ENCODE data around the gene OR2AT4.
A peak's percentile ranks its signal among the peaks of the same experiment; 100 is the strongest.

The OR2AT4 gene

GRCh38 chr11:75141166-75141565 lies 44.5 kb upstream of the OR2AT4 start:
- Histone ChIP-seq H3K4me1 (ENCODE audit: control extremely low read depth in 1 of 4, control insufficient read depth in 4 of 4, insufficient read depth in 4 of 4, low read length in 3 of 4) (peaks cover 4 to 23% (median 17%) of the 10 kb centered on the region in 4 experiments), H3K36me3 (ENCODE audit: control insufficient read depth in 4 of 4, insufficient read depth in 4 of 4, low read length in 3 of 4) (no peaks in the 10 kb centered on the region), H3K27me3 (replicated peaks in 2 of 5; ENCODE audit: control insufficient read depth in 4 of 5, insufficient read depth in 5 of 5, low read length in 4 of 5) (peaks cover 0 to 5% (median 0%) of the 10 kb centered on the region in 5 experiments), H3K9me3 (ENCODE audit: control extremely low read depth in 1 of 5, control insufficient read depth in 4 of 5, insufficient read depth in 2 of 5, low read depth in 1 of 5, low read length in 4 of 5) (no peaks in the 10 kb centered on the region), H3K4me3 (ENCODE audit: control insufficient read depth in 1 of 7, extremely low read depth in 1 of 7, insufficient read depth in 4 of 7, low read depth in 2 of 7, low read length in 6 of 7) (no peak overlapping the region), H3K27ac (ENCODE audit: insufficient read depth in 1 of 2, low read depth in 1 of 2, low read length in 2 of 2, poor library complexity in 1 of 2, severe bottlenecking in 2 of 2) (no peak overlapping the region)
- ChIA-PET POLR2A (no interaction called here), CTCF (interaction anchor here (0.7 to 11.3 kb wide), 24 partner anchors 8 to 134 kb away, joined by 3 to 309 read pairs (median 6); partner anchors contain the start of genes SLCO2B1 and TPBGL)
- WGBS (ENCODE audit: insufficient coverage): 69% methylated on average over 6 of the region's 6 CpGs
- no peak for DNase-seq

- H3K4me3 ChIP-seq (ENCODE audit: control insufficient read depth in 1 of 7, extremely low read depth in 1 of 7, insufficient read depth in 4 of 7, low read depth in 2 of 7, low read length in 6 of 7): no peak overlapping the region
- no peaks in the 10 kb centered on the region for H3K36me3 ChIP-seq (ENCODE audit: control insufficient read depth in 4 of 4, insufficient read depth in 4 of 4, low read length in 3 of 4)
- H3K27ac ChIP-seq (ENCODE audit: insufficient read depth in 1 of 2, low read depth in 1 of 2, low read length in 2 of 2, poor library complexity in 1 of 2, severe bottlenecking in 2 of 2): no peak overlapping the region
- POLR2A ChIA-PET: no interaction called here
- peak; percentile 43 to 67 (median 63) for DNase-seq
- peaks cover 4 to 23% (median 17%) of the 10 kb centered on the region in 4 experiments for H3K4me1 ChIP-seq (ENCODE audit: control extremely low read depth in 1 of 4, control insufficient read depth in 4 of 4, insufficient read depth in 4 of 4, low read length in 3 of 4)
- H3K9me3 ChIP-seq (ENCODE audit: control extremely low read depth in 1 of 5, control insufficient read depth in 4 of 5, insufficient read depth in 2 of 5, low read depth in 1 of 5, low read length in 4 of 5): no peaks in the 10 kb centered on the region
- H3K27me3 ChIP-seq (replicated peaks in 2 of 5; ENCODE audit: control insufficient read depth in 4 of 5, insufficient read depth in 5 of 5, low read length in 4 of 5): peaks cover 0 to 5% (median 0%) of the 10 kb centered on the region in 5 experiments
- CTCF ChIA-PET: interaction anchor here (0.7 to 11.3 kb wide), 31 partner anchors 9 to 213 kb away, joined by 3 to 309 read pairs (median 5); partner anchors contain the start of genes SLCO2B1 and TPBGL
- WGBS (ENCODE audit: insufficient coverage): 29% methylated on average over 13 of the region's 22 CpGs
Measured at GRCh38 chr11:75140269-75141138, 43.8 kb upstream of the OR2AT4 start.

DNA sequence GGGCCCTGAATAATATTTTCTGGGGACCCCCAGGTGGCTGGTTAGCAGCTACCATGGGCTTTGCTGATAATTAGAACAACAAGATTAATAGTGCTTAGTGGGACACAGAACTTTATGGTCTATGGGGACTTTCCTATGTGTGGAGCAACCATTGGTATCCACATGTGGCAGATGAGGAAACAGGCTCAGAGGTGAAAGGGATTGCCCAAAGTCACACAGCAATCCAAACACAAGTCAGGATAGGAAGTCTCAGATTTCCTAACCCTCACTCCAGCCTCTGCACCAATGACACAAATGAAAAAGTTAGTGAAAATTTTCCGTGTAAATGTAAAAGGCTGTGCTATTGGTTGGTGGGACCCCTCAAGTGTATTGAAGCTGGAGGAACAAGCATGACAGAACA lies 39.0 kb upstream of the OR2AT4 start:
- no peaks in the 10 kb centered on the region for H3K36me3 ChIP-seq (ENCODE audit: control insufficient read depth in 4 of 4, insufficient read depth in 4 of 4, low read length in 3 of 4)
- H3K27ac ChIP-seq (ENCODE audit: insufficient read depth in 1 of 2, low read depth in 1 of 2, low read length in 2 of 2, poor library complexity in 1 of 2, severe bottlenecking in 2 of 2): no peak overlapping the region
- no peak overlapping the region for H3K4me3 ChIP-seq (ENCODE audit: control insufficient read depth in 1 of 7, extremely low read depth in 1 of 7, insufficient read depth in 4 of 7, low read depth in 2 of 7, low read length in 6 of 7)
- ChIA-PET CTCF (interaction anchor here (1.3 to 2.1 kb wide), 2 partner anchors 9 to 11 kb away, joined by 4 to 8 read pairs; no protein-coding TSS in a partner anchor), POLR2A (no interaction called here)
- no peaks in the 10 kb centered on the region for H3K4me1 ChIP-seq (ENCODE audit: control extremely low read depth in 1 of 4, control insufficient read depth in 4 of 4, insufficient read depth in 4 of 4, low read length in 3 of 4)
- peaks cover 0 to 9% (median 0%) of the 10 kb centered on the region in 5 experiments for H3K27me3 ChIP-seq (replicated peaks in 2 of 5; ENCODE audit: control insufficient read depth in 4 of 5, insufficient read depth in 5 of 5, low read length in 4 of 5)
- WGBS (ENCODE audit: insufficient coverage): no CpG with 5 or more reads among the region's 1 CpG
- H3K9me3 ChIP-seq (ENCODE audit: control extremely low read depth in 1 of 5, control insufficient read depth in 4 of 5, insufficient read depth in 2 of 5, low read depth in 1 of 5, low read length in 4 of 5): no peaks in the 10 kb centered on the region
- DNase-seq: no peak

GRCh38 chr11:75135021-75135650 lies 38.5 kb upstream of the OR2AT4 start:
- H3K27ac ChIP-seq (ENCODE audit: insufficient read depth in 1 of 2, low read depth in 1 of 2, low read length in 2 of 2, poor library complexity in 1 of 2, severe bottlenecking in 2 of 2): no peak overlapping the region
- no peak overlapping the region for H3K4me3 ChIP-seq (ENCODE audit: control insufficient read depth in 1 of 7, extremely low read depth in 1 of 7, insufficient read depth in 4 of 7, low read depth in 2 of 7, low read length in 6 of 7)
- H3K36me3 ChIP-seq (ENCODE audit: control insufficient read depth in 4 of 4, insufficient read depth in 4 of 4, low read length in 3 of 4): no peaks in the 10 kb centered on the region
- CTCF ChIA-PET: interaction anchor here (1.1 to 2.1 kb wide), 3 partner anchors 9 to 23 kb away, joined by 3 to 8 read pairs (median 4); no protein-coding TSS in a partner anchor
- peaks cover 0 to 9% (median 0%) of the 10 kb centered on the region in 5 experiments for H3K27me3 ChIP-seq (replicated peaks in 2 of 5; ENCODE audit: control insufficient read depth in 4 of 5, insufficient read depth in 5 of 5, low read length in 4 of 5)
- POLR2A ChIA-PET: no interaction called here
- DNase-seq: no peak
- H3K9me3 ChIP-seq (ENCODE audit: control extremely low read depth in 1 of 5, control insufficient read depth in 4 of 5, insufficient read depth in 2 of 5, low read depth in 1 of 5, low read length in 4 of 5): no peaks in the 10 kb centered on the region
- no peaks in the 10 kb centered on the region for H3K4me1 ChIP-seq (ENCODE audit: control extremely low read depth in 1 of 4, control insufficient read depth in 4 of 4, insufficient read depth in 4 of 4, low read length in 3 of 4)
- WGBS (ENCODE audit: insufficient coverage): 86% methylated on average over 5 of the region's 5 CpGs

- CTCF ChIA-PET: interaction anchor here (1.1 to 2.1 kb wide), 5 partner anchors 13 to 115 kb away, joined by 3 to 8 read pairs (median 4); no protein-coding TSS in a partner anchor
- POLR2A ChIA-PET: no interaction called here
- H3K27ac ChIP-seq (ENCODE audit: insufficient read depth in 1 of 2, low read depth in 1 of 2, low read length in 2 of 2, poor library complexity in 1 of 2, severe bottlenecking in 2 of 2): no peak overlapping the region
- 54% methylated on average over 6 of the region's 6 CpGs for WGBS (ENCODE audit: insufficient coverage)
- no peaks in the 10 kb centered on the region for H3K9me3 ChIP-seq (ENCODE audit: control extremely low read depth in 1 of 5, control insufficient read depth in 4 of 5, insufficient read depth in 2 of 5, low read depth in 1 of 5, low read length in 4 of 5)
- DNase-seq: peak in 1 of 3 donors; percentile 16
- peaks cover 0 to 9% (median 0%) of the 10 kb centered on the region in 5 experiments for H3K27me3 ChIP-seq (replicated peaks in 2 of 5; ENCODE audit: control insufficient read depth in 4 of 5, insufficient read depth in 5 of 5, low read length in 4 of 5)
- no peaks in the 10 kb centered on the region for H3K4me1 ChIP-seq (ENCODE audit: control extremely low read depth in 1 of 4, control insufficient read depth in 4 of 4, insufficient read depth in 4 of 4, low read length in 3 of 4)
- no peaks in the 10 kb centered on the region for H3K36me3 ChIP-seq (ENCODE audit: control insufficient read depth in 4 of 4, insufficient read depth in 4 of 4, low read length in 3 of 4)
- H3K4me3 ChIP-seq (ENCODE audit: control insufficient read depth in 1 of 7, extremely low read depth in 1 of 7, insufficient read depth in 4 of 7, low read depth in 2 of 7, low read length in 6 of 7): no peak overlapping the region
Measured at GRCh38 chr11:75133976-75134375, 37.3 kb upstream of the OR2AT4 start.

DNA sequence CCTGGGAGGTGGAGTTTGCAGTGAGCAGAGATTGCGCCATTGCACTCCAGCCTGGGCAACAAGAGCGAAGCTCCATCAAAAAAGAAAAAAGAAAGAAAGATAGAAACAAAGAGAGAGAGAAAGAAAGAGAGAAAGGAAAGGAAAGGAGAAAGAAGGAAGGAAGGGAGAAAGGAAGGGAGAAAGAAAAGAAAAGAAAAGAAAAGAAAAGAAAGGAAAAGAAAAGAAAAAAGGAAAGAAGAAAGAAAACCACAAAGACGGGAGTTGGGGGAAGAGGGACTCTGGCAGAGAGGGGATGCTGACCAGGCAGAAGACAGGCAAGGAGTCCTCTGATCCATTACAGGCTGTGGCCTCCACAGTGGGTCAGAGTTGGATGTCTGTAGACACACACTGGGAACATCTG lies 35.4 kb upstream of the OR2AT4 start:
- no peak for DNase-seq
- ChIA-PET CTCF (interaction anchor here (1.3 to 1.8 kb wide), 3 partner anchors 8 to 73 kb away, joined by 3 to 8 read pairs (median 5); no protein-coding TSS in a partner anchor), POLR2A (no interaction called here)
- no peak overlapping the region for H3K4me3 ChIP-seq (ENCODE audit: control insufficient read depth in 1 of 7, extremely low read depth in 1 of 7, insufficient read depth in 4 of 7, low read depth in 2 of 7, low read length in 6 of 7)
- peaks cover 0 to 7% (median 3%) of the 10 kb centered on the region in 5 experiments for H3K27me3 ChIP-seq (replicated peaks in 2 of 5; ENCODE audit: control insufficient read depth in 4 of 5, insufficient read depth in 5 of 5, low read length in 4 of 5)
- H3K9me3 ChIP-seq (ENCODE audit: control extremely low read depth in 1 of 5, control insufficient read depth in 4 of 5, insufficient read depth in 2 of 5, low read depth in 1 of 5, low read length in 4 of 5): peaks cover 0 to 3% (median 0%) of the 10 kb centered on the region in 5 experiments
- no peak overlapping the region for H3K27ac ChIP-seq (ENCODE audit: insufficient read depth in 1 of 2, low read depth in 1 of 2, low read length in 2 of 2, poor library complexity in 1 of 2, severe bottlenecking in 2 of 2)
- no peaks in the 10 kb centered on the region for H3K36me3 ChIP-seq (ENCODE audit: control insufficient read depth in 4 of 4, insufficient read depth in 4 of 4, low read length in 3 of 4)
- no peaks in the 10 kb centered on the region for H3K4me1 ChIP-seq (ENCODE audit: control extremely low read depth in 1 of 4, control insufficient read depth in 4 of 4, insufficient read depth in 4 of 4, low read length in 3 of 4)
- WGBS (ENCODE audit: insufficient coverage): 94% methylated on average over 3 of the region's 3 CpGs

Data from common myeloid progenitor, CD34-positive (primary cell).